DMS 273 treated with DMSO at 0.1 percent for 48 hours (cell line): ENCODE measurements around the gene KDM3B.
"Not testable (repeated sequence)": the region's sequence is repeated elsewhere in the genome, so short reads cannot be mapped to it uniquely, and the experiment has no call there.

Experiments used
- DNase-seq: peaks from one replicate; lab custom pipeline; 2025; lab: John Stamatoyannopoulos, UW

The KDM3B gene

DNA sequence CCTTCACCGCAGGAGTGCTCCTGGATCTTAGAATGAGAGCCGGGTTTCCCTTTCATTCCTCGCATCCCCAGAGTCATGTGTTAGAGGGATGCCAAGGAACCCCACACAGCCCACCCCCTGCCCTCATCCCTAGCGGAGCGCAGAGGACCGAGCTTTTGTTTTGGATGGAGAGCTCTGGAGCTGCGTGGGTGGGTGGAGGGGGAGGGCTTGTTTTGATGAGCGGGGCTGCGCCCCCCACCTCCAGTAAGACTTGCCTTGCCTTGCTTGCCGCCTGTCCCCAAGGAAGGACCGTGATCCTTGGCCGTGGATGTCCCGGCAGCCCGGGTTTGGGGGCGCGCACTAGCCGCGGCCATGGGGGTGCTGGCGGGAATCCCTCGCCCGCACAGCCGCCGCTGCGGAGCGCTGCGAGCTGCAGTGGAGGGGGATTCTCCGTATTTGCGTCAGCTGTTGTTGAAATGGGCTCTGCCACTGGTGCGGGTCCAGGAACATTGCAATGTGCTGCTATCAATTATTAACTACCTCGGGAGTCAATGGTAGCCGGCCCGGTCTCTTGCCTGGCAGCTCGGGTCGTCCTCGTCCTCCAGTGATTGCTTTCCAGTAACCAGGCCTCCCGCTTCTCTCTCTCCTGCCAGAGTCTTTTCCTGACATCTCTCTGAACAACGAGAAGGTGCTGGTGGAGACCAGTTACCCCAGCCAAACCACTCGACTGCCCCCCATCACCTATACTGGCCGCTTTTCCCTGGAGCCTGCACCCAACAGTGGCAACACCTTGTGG is 113.8 kb downstream of the KDM3B start:
- no peak for DNase-seq

DNA sequence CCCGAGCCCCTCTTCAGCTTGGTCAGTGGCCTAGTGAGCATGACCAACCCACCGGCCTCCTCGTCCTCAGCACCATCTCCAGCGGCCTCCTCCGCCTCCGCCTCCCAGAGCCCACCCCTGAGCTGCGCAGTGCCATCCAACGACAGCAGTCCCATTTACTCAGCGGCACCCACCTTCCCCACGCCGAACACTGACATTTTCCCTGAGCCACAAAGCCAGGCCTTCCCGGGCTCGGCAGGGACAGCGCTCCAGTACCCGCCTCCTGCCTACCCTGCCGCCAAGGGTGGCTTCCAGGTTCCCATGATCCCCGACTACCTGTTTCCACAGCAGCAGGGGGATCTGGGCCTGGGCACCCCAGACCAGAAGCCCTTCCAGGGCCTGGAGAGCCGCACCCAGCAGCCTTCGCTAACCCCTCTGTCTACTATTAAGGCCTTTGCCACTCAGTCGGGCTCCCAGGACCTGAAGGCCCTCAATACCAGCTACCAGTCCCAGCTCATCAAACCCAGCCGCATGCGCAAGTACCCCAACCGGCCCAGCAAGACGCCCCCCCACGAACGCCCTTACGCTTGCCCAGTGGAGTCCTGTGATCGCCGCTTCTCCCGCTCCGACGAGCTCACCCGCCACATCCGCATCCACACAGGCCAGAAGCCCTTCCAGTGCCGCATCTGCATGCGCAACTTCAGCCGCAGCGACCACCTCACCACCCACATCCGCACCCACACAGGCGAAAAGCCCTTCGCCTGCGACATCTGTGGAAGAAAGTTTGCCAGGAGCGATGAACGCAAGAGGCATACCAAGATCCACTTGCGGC is 114.6 kb downstream of the KDM3B start:
- DNase-seq, result no peak

DNA sequence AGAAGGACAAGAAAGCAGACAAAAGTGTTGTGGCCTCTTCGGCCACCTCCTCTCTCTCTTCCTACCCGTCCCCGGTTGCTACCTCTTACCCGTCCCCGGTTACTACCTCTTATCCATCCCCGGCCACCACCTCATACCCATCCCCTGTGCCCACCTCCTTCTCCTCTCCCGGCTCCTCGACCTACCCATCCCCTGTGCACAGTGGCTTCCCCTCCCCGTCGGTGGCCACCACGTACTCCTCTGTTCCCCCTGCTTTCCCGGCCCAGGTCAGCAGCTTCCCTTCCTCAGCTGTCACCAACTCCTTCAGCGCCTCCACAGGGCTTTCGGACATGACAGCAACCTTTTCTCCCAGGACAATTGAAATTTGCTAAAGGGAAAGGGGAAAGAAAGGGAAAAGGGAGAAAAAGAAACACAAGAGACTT is 115.2 kb downstream of the KDM3B start:
- no peak for DNase-seq

DNA sequence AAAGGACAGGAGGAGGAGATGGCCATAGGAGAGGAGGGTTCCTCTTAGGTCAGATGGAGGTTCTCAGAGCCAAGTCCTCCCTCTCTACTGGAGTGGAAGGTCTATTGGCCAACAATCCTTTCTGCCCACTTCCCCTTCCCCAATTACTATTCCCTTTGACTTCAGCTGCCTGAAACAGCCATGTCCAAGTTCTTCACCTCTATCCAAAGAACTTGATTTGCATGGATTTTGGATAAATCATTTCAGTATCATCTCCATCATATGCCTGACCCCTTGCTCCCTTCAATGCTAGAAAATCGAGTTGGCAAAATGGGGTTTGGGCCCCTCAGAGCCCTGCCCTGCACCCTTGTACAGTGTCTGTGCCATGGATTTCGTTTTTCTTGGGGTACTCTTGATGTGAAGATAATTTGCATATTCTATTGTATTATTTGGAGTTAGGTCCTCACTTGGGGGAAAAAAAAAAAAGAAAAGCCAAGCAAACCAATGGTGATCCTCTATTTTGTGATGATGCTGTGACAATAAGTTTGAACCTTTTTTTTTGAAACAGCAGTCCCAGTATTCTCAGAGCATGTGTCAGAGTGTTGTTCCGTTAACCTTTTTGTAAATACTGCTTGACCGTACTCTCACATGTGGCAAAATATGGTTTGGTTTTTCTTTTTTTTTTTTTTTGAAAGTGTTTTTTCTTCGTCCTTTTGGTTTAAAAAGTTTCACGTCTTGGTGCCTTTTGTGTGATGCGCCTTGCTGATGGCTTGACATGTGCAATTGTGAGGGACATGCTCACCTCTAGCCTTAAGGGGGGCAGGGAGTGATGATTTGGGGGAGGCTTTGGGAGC is 115.9 kb downstream of the KDM3B start:
- no peak for DNase-seq

DNA sequence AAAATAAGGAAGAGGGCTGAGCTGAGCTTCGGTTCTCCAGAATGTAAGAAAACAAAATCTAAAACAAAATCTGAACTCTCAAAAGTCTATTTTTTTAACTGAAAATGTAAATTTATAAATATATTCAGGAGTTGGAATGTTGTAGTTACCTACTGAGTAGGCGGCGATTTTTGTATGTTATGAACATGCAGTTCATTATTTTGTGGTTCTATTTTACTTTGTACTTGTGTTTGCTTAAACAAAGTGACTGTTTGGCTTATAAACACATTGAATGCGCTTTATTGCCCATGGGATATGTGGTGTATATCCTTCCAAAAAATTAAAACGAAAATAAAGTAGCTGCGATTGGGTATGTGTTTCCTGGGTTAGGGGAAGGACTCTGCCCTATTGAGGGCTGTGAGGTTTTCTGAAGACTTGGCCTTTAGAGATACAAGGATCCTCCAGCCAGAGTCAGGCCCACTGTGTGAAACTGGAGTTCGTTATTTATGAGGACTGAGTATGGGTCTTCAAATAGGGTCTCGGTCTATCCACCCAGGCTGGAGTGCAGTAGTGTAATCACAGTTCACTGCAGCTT is 116.6 kb downstream of the KDM3B start:
- DNase-seq, result no peak

DNA sequence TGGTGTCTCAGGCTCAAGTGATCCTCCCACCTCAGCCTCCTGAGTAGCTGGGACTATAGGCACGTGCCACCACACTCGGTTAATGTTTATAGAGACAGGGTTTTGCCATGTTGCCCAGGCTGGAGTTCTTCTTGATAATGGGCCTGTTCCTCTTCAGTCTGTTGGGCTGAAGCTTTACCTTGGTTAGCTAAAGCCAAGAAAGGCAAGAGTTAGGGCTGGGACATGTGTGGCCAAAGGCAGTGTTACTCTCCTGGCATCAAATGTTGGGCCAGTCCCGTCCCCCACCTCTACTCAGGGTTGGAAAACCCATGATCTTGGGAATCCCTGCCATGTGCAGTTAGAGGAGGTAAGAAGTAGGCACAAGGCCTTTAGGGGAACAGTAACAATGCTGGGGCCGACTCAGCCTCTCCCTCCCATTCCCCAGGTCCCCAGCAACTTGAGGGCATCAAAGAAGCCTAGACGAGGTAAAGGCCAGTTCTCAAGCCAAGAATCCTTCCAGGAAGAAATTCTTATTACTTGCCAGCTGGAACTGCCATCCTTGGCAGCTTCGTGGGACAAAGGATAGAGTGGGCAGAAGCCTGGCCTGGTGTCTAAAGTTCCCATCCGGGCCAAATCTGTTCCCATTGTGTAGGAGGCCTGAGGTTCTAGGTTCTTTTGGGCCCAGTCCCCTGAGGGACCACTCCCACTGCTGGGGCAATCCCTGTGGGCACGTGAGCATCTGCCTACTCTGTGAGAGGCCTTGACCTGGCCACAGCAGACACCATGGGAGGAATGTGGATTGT is 117.2 kb downstream of the KDM3B start:
- peak; percentile 38 for DNase-seq

DNA sequence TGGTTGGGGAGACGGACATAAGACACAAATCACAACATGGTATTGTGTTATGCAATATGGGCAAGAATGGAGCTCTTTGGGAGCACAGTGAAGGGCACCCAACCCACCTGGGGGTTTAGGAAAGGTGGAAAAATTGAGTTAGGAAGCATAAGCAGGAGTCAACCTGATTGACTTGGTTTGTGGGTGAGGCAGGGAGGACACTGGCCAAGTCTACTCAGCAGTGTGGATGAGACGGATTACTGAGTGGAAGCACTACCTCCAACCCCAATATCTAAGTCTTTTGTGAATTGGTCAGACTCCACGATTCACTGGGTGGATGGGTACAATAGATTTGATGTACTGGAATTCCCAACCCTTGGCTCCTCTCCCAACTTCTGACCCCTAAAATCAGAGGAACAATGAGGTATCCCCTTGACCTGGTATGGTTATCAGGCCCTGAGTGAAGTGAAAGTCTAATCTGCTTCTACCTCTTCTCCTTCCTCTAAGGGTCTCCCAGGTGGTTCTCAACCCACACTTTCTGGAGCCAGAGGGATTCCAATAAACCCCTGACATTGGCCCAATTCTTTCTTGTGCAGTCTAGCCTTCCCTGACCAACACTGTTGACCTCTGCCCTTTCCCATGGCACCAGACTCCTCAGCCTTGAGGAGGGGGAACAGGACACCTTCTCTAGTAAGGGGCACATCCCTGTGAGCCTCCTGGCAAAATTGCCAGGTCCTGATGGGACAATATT is 118.0 kb downstream of the KDM3B start:
- no peak for DNase-seq

DNA sequence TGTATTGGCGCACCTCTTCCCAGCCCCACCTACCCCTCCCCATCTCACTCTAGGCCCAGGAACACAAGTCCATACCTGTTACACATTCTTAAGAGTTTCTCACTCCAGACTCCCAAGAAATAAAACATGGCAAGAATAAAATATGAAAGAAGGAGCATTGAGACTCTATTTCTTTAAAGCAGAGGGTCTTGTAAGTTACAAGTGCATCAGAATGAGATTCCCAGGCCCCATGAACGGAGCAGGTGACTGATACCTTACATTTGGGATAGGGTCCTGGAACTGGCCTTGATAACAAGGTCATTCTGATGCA is 118.5 kb downstream of the KDM3B start:
- DNase-seq, result no peak

DNA sequence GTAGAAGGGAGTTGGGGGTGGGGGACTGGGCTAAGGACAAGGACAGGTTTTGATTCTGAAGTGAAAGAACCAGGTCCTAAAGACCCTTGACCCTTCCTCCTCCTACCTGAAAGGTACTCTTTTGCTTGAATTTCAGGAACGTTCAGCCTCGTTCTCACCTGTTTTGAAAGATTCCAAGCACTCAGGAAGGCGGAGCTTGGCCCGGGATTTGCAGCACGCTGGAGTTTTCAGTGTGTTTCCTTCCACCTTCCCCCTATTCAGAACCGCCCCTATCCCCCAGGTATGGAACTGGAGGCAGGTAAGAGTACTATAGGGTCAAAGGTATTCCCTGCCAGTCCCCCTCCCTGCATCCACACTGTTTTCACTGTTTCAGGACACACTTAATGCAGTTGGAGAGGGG is 119.9 kb downstream of the KDM3B start:
- no peak for DNase-seq

DNA sequence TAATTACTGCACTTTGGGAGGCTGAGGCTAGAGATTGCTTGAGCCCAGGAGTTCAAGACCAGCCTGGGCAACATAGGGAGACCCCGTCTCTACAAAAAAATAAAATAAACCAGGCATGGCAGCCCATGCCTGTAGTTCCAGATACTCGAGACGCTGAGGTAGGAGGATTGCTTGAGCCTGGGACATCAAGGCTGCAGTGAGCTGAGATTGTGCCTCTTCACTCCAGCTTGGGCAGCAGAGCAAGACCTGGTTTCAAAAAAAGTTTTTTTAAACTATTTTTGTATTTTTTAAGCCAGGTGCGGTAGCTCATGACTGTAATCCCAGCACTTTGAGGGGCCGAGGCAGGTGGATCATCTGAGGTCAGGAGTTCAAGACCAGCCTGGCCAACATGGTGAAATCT is 120.7 kb downstream of the KDM3B start:
- not testable (repeated sequence) for DNase-seq

DNA sequence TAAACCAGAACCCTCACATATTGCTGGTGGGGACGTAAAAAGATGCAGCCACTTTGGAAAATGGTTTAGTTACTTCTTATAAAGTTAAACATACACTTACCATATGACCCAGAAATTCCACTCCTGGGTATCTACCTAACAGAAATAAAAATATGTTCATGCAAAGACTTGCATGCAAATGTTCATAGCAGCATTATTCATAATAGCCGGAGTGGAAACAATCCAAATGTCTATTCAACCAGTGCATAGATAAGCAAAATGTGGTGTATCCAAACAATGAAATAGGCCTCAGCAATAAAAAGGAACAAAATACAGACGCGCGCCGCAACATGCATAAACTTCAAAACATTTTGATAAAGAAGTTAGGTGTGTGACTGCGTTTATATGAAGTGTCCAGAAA is 124.4 kb downstream of the KDM3B start:
- DNase-seq, result no peak

DNA sequence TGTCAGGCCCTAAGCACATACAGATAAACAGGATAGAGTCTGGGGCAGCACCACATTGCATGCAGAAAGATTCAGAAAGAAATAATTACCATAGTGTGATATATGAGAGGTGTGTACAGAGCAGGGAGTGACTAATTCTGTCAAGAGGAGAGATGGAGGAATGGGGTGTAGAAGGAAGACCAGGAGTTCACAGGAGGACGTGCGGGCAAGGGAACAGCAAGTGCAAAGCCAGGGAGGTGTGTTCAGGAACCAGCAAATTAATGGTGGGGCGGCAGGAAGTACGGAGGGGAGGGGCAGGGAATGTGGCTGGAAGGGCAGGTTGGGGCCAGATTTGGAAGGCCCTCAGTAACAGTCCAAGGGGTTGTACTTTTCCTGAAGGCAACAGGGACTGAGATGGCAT is 130.2 kb downstream of the KDM3B start:
- DNase-seq, result no peak
